ENCODE results near the gene IL21.

DNA sequence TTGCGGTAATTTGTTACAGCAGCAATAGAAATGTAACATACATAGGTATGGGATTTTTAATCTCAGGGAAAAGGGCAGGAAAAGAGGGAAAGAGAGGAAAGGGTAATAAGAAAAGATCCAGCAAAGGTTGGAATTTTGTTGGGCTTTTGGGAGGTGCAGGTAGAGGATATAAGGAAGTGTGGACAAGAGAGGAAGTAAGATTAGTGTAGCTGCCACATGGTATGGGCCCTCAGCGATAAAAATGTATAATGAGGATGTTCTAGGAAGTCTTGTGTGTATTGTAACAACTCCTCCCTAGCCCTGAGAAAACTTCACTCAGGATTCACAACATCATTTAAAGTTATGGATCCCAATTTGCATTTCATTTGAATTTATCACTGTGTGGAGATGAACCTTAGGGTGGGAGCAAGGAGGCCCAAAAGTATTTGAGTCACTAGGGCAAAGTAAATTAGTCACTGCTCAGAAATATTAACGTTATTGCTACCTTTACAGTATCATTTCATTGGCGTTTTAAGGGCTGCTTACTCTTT lies 2.8 kb upstream of the IL21 start:
- no peak for TF ChIP-seq POLR2A (IDR thresholded peaks at IDR 0.05)
- TF ChIP-seq CTCF (IDR thresholded peaks at IDR 0.05), result no peak

Data from heart left ventricle (tissue), 13 donors.